GM12801 (cell line): ENCODE measurements around the gene SCYL3.

Source experiments
- TF ChIP-seq, protein P1 (sequence below): IDR thresholded peaks from one replicate; pipeline ENCODE4 v1.5.1; 2011; ENCODE audit warnings: control low read depth; ENCODE audit not compliant: insufficient read length; ENCODE audit errors: extremely low read depth

The SCYL3 gene, protein sequence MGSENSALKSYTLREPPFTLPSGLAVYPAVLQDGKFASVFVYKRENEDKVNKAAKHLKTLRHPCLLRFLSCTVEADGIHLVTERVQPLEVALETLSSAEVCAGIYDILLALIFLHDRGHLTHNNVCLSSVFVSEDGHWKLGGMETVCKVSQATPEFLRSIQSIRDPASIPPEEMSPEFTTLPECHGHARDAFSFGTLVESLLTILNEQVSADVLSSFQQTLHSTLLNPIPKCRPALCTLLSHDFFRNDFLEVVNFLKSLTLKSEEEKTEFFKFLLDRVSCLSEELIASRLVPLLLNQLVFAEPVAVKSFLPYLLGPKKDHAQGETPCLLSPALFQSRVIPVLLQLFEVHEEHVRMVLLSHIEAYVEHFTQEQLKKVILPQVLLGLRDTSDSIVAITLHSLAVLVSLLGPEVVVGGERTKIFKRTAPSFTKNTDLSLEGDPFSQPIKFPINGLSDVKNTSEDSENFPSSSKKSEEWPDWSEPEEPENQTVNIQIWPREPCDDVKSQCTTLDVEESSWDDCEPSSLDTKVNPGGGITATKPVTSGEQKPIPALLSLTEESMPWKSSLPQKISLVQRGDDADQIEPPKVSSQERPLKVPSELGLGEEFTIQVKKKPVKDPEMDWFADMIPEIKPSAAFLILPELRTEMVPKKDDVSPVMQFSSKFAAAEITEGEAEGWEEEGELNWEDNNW

DNA sequence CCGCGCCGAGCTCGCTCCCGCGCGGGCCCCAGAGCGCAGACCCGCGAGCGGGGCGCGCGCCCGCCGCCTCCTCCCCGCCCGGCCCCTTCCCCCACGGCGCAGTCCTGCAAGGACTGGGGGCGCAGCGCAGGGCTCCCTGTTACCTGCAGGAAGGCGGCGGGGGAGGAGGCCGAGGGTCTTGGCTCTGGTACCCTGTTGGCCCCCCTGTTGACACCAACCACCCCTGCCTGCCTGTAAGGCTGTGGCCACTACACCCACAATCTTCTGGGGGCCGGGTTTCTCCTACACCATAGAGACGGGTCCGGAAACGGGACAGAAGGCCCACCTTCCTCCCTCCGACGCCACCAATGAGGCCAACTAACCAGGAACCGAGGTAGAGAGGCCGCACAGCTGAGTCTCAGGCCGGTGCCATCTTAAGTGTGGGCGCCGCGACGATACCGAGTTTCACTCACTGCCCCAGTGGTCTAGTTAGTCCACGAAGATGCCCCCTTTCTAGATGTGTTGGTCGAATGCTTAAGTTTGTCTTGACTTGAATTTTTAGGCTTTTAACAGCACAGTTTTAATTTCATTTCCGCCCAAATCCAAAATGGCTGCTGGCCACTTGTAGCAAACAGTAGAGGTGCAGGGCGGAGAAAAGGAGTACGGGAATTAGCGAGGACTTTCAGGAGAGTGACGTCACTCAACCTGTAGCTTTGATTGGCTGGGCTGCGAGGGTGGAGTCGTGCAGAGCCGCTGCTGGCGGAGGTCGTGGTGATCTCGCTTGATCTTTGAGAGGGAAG lies at the start of gene SCYL3:
TSS of gene SCYL3 (minus strand) at position 252 of the 779 bp plus-strand sequence. CDS start 5,056 bp downstream, outside the sequence.
- TF ChIP-seq, protein P1, sequence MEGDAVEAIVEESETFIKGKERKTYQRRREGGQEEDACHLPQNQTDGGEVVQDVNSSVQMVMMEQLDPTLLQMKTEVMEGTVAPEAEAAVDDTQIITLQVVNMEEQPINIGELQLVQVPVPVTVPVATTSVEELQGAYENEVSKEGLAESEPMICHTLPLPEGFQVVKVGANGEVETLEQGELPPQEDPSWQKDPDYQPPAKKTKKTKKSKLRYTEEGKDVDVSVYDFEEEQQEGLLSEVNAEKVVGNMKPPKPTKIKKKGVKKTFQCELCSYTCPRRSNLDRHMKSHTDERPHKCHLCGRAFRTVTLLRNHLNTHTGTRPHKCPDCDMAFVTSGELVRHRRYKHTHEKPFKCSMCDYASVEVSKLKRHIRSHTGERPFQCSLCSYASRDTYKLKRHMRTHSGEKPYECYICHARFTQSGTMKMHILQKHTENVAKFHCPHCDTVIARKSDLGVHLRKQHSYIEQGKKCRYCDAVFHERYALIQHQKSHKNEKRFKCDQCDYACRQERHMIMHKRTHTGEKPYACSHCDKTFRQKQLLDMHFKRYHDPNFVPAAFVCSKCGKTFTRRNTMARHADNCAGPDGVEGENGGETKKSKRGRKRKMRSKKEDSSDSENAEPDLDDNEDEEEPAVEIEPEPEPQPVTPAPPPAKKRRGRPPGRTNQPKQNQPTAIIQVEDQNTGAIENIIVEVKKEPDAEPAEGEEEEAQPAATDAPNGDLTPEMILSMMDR, result no peak

DNA sequence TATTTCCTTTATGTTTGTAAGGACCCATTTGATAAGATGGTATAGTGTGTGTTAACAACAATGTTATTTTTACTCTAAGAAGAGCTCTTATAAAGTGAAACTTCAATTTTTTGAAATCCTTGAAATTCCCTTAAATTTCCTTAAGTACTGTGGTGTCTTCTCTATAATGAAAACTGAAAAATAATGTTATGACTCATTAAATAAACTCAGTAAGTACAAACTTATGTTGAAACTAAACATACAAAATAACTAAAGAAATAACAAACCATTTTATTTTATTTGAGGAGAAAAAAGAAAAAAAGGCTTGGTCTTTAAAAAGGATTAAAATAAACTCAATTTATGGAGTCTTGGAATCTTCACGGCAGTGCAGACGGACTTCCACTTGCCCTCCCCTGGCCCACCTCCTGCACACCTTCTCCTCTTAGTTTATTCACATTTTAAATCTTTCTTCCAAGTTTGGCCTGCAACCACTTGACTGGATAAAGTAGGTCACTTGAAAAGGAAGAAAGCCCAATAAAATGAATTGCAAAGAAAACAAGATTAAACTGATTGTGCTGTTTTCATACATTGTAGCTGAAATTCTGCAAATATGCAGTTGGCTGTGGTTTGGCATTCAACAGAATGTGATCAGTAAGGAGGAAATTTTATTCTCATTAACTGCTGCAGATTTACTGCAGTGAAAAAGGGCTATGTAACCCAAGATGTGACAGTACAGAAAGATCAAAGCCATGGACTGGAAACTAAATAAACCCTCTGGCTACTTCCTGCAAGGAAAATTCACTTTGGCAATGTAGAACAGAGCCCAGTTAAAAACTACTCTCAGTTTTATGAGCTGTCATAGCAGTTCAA lies 48.5 kb upstream of the SCYL3 start:
- TF ChIP-seq, protein P1, result no peak

DNA sequence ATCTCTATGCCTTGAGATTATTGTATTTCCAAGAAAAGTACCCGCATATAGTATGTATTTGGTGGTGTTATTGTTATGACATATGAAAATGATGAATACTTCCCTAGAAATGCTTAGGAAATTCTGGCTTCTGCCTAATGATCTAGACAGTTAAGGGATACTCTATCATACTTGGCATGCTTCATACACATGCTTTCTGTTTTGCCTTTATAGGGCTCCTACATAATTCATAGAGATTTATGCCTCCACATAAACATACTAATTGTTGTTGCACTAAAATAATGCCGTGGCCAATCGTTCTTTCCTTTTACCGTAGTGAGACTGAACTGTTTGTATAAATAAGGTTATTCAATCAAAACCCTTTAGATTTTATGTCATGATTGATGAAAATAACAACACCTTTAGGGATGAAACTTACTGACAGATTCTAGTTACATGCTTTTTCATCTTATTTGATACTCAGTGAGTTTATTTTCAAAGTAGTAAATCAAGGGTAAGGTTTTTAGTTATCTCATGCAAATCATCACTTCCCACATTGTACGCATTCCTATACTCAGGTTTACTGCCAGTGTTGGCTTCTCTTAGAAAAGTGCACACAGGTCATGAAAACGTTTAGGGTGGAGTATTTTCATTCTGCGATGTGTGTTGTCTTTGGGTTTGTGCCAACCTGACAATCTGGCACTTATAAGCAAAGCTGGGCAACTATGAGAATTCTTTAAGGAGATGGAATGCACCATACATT lies 40.5 kb upstream of the SCYL3 start:
- TF ChIP-seq, protein P1, result no peak

DNA sequence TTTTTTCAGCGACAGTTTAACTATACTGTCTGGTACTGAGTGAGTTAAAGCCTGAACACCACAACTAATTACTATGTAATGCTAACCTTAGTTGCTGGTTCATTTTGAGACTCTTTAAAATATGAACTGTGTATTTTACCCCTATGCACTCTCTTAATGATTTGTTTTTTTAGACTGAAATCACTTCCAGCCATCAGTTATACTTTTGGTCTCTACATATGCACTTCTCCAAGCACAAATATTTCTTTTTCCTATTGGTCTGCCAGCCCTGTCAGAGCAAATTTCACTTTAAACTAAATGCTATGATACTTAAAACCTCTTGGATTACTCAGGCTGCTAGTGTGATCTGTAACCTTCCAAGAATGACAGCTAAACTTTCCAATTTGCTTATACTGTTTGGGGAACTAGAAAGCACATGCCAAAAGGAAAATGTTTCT lies 38.1 kb upstream of the SCYL3 start:
- TF ChIP-seq, protein P1, result no peak

DNA sequence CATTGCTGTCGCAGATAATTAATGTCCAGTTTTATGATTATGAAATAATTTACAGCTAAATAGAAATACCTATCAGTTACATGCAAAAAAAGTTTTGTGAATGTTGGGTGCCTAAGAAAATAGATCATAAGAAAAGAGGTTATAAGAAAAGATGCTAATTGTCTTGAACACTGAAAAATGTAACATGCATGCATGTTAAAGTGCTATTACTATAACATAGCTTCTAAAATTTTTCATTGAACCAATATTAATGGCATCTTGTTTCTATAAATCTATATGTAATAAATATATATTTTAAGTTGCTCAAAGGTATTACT lies 35.5 kb upstream of the SCYL3 start:
- TF ChIP-seq, protein P1, result no peak

DNA sequence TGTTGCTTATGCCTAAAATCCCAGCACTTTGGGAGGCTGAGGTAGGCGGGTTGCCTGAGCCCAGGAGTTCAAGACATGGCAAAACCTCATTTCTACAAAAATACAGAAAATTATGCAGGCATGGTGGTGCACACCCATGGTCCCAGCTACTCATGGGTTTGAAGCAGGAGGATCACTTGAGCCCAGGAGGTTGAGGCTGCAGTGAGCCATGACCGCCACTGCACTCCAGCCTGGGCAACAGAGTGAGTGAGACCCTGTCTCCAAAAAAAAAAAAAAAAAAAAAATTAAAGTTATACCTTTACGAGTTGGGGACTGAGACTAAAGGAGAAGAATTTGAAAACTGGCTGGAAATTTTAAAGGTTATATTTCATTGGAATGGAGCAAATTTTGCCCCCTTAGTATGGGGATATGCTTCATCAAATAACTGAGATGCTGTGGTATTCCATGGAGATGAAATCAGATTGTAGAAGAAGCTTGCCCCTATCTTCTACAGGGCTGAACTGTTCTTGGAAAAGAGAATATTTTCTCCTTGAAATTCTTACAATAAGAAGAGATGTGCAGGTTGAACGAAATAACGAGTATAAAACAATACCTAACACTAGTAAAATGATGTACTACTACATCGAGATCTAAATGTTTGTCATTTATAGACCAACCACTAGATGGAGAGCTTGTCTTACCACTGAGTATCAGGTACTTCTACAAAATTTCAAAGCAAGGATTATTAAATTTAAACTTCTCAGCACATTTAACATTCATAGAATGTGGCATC lies 34.9 kb upstream of the SCYL3 start:
- TF ChIP-seq, protein P1, result no peak
